Right lobe of liver (tissue), 4 donors: ENCODE data around the gene SHKBP1.

Source experiments
- CTCF ChIP-seq, 4 donors: fragments of 200-600 bp in 3 of 4; fragments of 450-650 bp in 1 of 4; IDR thresholded peaks; one replicate each; pipeline versions ENCODE4 v1.5.1 to v1.8.0; 2016 to 2022; ENCODE audit warnings: antibody characterized with exemption in 4 of 4, mild to moderate bottlenecking in 2 of 4
- POLR2A ChIP-seq: fragments of 450-650 bp; IDR thresholded peaks from one replicate; pipeline ENCODE4 v1.6.1; 2017; ENCODE audit warnings: antibody characterized with exemption, mild to moderate bottlenecking
- donor health status: DM: no; HTN: no; CAD: no.
- donor health status: DM: no; HTN: no; CAD: no.
- donor health status: DM: no; HTN: yes; CAD: no.

GRCh38 chr19:40589591-40590429, 13.1 kb downstream of the SHKBP1 start:
- TF ChIP-seq CTCF (IDR thresholded peaks at IDR 0.05) (no peak), POLR2A (no peak)
